ENCODE data around the gene RAB28. TPM values are rescaled to one million over a fixed set of nuclear protein-coding genes. Genes with fewer than 3 reads are reported as not detected.

RAB28 gene
- total RNA-seq: 16.2 and 16.9 TPM in 2 replicates

DNA sequence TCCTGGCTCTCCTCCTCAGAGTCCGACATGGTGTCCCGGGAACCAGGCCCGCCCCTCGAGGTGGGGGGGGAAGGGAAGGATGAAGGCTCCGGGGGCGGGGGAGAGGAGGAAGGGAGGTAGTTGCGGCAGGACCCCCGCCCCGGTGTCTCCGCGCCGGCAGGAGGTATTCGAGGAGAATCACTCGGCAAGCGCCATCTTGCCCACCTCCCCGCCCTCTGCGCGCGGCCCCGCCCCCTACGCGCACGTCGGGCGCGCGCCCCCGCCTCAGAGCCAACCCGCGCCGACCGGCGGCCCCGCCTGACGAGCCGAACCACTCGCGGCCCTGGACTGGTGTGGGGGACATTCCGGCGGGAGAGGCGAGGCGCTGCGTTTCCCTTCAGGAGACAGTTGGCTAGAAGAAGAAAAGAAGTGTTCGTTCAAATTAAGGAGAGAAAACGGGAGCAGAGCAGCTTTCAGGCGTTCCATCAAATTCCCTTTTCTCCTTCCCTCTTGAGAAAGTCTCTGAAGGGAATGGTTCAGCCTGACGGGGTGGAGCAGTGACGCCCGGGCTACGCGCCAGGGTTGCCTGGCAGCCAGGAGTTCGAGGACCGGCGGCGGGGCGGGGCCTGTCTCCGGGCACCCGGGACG, at the start of gene RAB28:
RAB28 (minus strand) TSS at position 219 of the 627 bp plus-strand sequence.

Other genes with a start within 250 kb of the RAB28 start
- gene NKX3-2, start 60.2 kb upstream of the RAB28 start, total RNA-seq: not detected in 2 replicates
- 16.5 and 18.3 TPM in 2 replicates for gene BOD1L1, start 143.4 kb upstream of the RAB28 start, total RNA-seq

Measured in mammary microvascular endothelial cell (primary cell).